Measurements from ENCODE around the gene VCL. TPM values are rescaled to one million over a fixed set of nuclear protein-coding genes. Genes with fewer than 3 reads are reported as not detected.

VCL gene
- total RNA-seq, 2 donors from 2014 or later: 24.4 to 31.6 TPM

DNA sequence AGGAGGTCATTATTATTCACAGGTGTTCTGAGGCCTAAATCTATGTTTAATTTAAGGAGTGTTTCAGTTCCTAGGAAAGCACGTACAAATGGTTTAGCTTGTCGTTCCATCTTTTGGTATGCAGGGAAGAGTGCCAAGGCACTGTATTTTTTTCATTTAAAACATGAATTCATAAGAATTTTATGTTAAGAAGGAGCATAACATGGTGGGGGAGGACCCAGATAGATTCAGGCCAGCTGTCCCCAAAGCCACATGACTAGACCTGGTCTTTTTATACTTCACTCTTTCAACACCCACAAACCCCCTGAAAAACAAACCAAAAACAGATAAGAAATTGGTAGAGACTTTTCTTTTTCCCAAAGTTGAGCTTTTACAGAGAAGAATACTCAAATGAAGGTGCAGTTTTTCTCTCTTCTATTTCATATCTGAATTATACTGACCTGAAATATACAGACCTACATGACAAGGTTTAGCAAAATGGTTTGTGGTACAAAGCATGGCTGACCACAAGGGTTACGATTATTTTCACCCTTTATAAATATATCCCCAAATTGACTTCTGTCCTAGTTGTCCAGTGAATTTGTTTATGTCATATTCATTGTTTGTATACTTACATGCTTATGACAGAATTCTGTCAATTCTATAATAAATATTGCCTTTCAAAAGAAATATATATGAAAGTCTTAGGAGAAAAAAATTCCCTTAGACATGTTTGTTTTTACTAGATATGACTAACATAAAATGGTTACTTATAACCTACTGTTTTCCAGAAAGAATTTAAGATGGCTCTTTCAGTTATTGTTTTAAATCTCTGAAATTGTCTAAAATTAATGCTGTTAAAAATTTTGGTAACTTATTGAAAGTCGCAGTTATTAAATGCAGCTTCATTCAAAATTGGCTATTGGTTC is 81.4 kb downstream of the VCL start:
- Histone ChIP-seq H3K4me3 (no peak overlapping the region), H3K9me3 (no peaks in the 10 kb centered on the region), H3K4me1 (no peaks in the 10 kb centered on the region), H3K27me3 (no peaks in the 10 kb centered on the region), H3K27ac (no peak overlapping the region), H3K36me3 (replicated peaks in 1 of 2; ENCODE audit: insufficient read depth in 1 of 2, low read depth in 2 of 2) (peaks cover 0 to 3% of the 10 kb centered on the region in 2 donors)
- 76 to 79% methylated on average over 4 of the region's 4 CpGs for whole genome bisulfite sequencing, 2 donors
- intact Hi-C loops (cut with DNase I): no loop called here
- ATAC-seq (no peak), DNase-seq (no peak)
- TF ChIP-seq, protein P1, sequence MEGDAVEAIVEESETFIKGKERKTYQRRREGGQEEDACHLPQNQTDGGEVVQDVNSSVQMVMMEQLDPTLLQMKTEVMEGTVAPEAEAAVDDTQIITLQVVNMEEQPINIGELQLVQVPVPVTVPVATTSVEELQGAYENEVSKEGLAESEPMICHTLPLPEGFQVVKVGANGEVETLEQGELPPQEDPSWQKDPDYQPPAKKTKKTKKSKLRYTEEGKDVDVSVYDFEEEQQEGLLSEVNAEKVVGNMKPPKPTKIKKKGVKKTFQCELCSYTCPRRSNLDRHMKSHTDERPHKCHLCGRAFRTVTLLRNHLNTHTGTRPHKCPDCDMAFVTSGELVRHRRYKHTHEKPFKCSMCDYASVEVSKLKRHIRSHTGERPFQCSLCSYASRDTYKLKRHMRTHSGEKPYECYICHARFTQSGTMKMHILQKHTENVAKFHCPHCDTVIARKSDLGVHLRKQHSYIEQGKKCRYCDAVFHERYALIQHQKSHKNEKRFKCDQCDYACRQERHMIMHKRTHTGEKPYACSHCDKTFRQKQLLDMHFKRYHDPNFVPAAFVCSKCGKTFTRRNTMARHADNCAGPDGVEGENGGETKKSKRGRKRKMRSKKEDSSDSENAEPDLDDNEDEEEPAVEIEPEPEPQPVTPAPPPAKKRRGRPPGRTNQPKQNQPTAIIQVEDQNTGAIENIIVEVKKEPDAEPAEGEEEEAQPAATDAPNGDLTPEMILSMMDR (IDR thresholded peaks at IDR 0.05): no peak
- no peak for TF ChIP-seq POLR2A (IDR thresholded peaks at IDR 0.05)

- ATAC-seq: no peak
- Histone ChIP-seq H3K36me3 (replicated peaks in 1 of 2; ENCODE audit: insufficient read depth in 1 of 2, low read depth in 2 of 2) (peaks cover 0 to 7% of the 10 kb centered on the region in 2 donors), H3K4me3 (no peak overlapping the region), H3K27ac (no peak overlapping the region), H3K9me3 (no peaks in the 10 kb centered on the region), H3K27me3 (no peaks in the 10 kb centered on the region), H3K4me1 (no peaks in the 10 kb centered on the region)
- 68 to 69% methylated on average over 2 of the region's 2 CpGs for WGBS, 2 donors
- intact Hi-C loops (cut with DNase I): loop anchor here (10.0 kb wide), 1 partner anchor 195 kb away; no protein-coding TSS in a partner anchor
- TF ChIP-seq, protein P1 (IDR thresholded peaks at IDR 0.05): no peak
- no peak for TF ChIP-seq POLR2A (IDR thresholded peaks at IDR 0.05)
- DNase-seq: no peak
Observed at GRCh38 chr10:74079936-74080590, 82.1 kb downstream of the VCL start.

DNA sequence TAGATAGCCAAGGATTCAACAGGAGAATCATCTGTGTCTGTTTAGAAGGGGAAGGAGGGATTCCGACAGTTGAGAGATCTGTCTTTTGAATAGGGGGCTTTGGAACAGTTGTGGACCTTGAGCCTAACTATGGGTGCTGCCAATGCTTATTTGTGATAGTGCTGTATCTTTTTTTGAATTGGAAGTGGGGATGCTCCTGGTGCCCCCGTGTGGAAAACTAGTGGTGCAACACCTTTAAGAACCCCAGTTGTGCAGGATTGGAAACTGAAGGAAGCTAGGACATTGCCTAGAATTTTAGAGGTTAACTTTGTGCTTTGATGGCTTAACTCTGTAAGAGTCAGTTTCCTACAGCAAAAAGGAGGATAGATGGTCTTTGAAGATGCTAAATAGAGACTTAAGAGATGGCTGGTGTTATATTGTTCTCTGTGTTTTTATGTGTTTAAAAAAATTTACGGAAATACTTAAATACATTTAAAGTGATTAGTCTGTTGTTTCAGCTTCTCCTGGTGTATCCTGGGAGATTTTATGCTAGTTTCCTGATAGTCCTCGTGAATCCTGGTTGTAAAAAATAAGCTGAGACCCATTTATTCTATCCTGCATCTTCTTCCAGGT is 83.4 kb downstream of the VCL start:
- peaks cover 0 to 3% of the 10 kb centered on the region in 2 donors for H3K36me3 ChIP-seq (replicated peaks in 1 of 2; ENCODE audit: insufficient read depth in 1 of 2, low read depth in 2 of 2)
- ATAC-seq (peak; percentile 65), DNase-seq (peak; percentile 35 to 57 (median 42))
- H3K27me3 ChIP-seq: no peaks in the 10 kb centered on the region
- no peak overlapping the region for H3K4me3 ChIP-seq
- no peaks in the 10 kb centered on the region for H3K9me3 ChIP-seq
- TF ChIP-seq POLR2A (IDR thresholded peaks at IDR 0.05): no peak
- TF ChIP-seq, protein P1 (IDR thresholded peaks at IDR 0.05): peak; percentile 20 to 70 (median 64)
- WGBS, 2 donors: 46 to 48% methylated on average over 4 of the region's 4 CpGs
- H3K27ac ChIP-seq: no peak overlapping the region
- intact Hi-C loops (cut with DNase I): loop anchor here (10.0 kb wide), 1 partner anchor 196 kb away; no protein-coding TSS in a partner anchor
- no peaks in the 10 kb centered on the region for H3K4me1 ChIP-seq

GRCh38 chr10:74081941-74082718 is 84.2 kb downstream of the VCL start:
- Histone ChIP-seq H3K4me3 (no peak overlapping the region), H3K27ac (no peak overlapping the region), H3K36me3 (replicated peaks in 1 of 2; ENCODE audit: insufficient read depth in 1 of 2, low read depth in 2 of 2) (peaks cover 0 to 3% of the 10 kb centered on the region in 2 donors), H3K27me3 (no peaks in the 10 kb centered on the region), H3K9me3 (no peaks in the 10 kb centered on the region), H3K4me1 (no peaks in the 10 kb centered on the region)
- intact Hi-C loops (cut with DNase I): loop anchor here (10.0 kb wide), 1 partner anchor 197 kb away; no protein-coding TSS in a partner anchor
- TF ChIP-seq, protein P1 (IDR thresholded peaks at IDR 0.05): no peak
- TF ChIP-seq POLR2A (IDR thresholded peaks at IDR 0.05): no peak
- no peak for DNase-seq
- WGBS, 2 donors: 63 to 82% methylated on average over 5 of the region's 5 CpGs
- no peak for ATAC-seq
